Measurements from ENCODE around the gene WASHC4.

The WASHC4 gene

GRCh38 chr12:105138248-105138647, 30.7 kb downstream of the WASHC4 start:
- TF ChIP-seq POLR2AphosphoS5 (IDR thresholded peaks at IDR 0.05; ENCODE audit: low read depth, low read length): no peak
- TF ChIP-seq POLR2A (IDR thresholded peaks at IDR 0.05; ENCODE audit: low read depth, low read length): no peak
- TF ChIP-seq TAF1 (IDR thresholded peaks at IDR 0.05; ENCODE audit: borderline replicate concordance, low read depth, low read length): no peak
- DNase-seq (ENCODE audit: insufficient read length) (no peak), FAIRE-seq (no peak)

- TF ChIP-seq POLR2A (IDR thresholded peaks at IDR 0.05; ENCODE audit: low read depth, low read length) (no peak), POLR2AphosphoS5 (IDR thresholded peaks at IDR 0.05; ENCODE audit: low read depth, low read length) (no peak), TAF1 (IDR thresholded peaks at IDR 0.05; ENCODE audit: borderline replicate concordance, low read depth, low read length) (no peak)
- DNase-seq (ENCODE audit: insufficient read length) (no peak), FAIRE-seq (no peak)
These were observed 33.9 kb downstream of the WASHC4 start for GRCh38 chr12:105141320-105141922.

- FAIRE-seq (no peak), DNase-seq (ENCODE audit: insufficient read length) (no peak)
- TF ChIP-seq POLR2A (IDR thresholded peaks at IDR 0.05; ENCODE audit: low read depth, low read length) (no peak), POLR2AphosphoS5 (IDR thresholded peaks at IDR 0.05; ENCODE audit: low read depth, low read length) (no peak)
These were observed 34.7 kb downstream of the WASHC4 start for GRCh38 chr12:105142259-105142658.

GRCh38 chr12:105156260-105156659, 48.7 kb downstream of the WASHC4 start:
- no peak for TF ChIP-seq POLR2AphosphoS5 (IDR thresholded peaks at IDR 0.05; ENCODE audit: low read depth, low read length)
- TF ChIP-seq TAF1 (IDR thresholded peaks at IDR 0.05; ENCODE audit: borderline replicate concordance, low read depth, low read length): no peak
- TF ChIP-seq POLR2A (IDR thresholded peaks at IDR 0.05; ENCODE audit: low read depth, low read length): no peak
- no peak for FAIRE-seq

GRCh38 chr12:105157606-105158005, 50.1 kb downstream of the WASHC4 start:
- FAIRE-seq (no peak), DNase-seq (ENCODE audit: insufficient read length) (no peak)
- TF ChIP-seq POLR2A (IDR thresholded peaks at IDR 0.05; ENCODE audit: low read depth, low read length) (no peak), POLR2AphosphoS5 (IDR thresholded peaks at IDR 0.05; ENCODE audit: low read depth, low read length) (no peak), TAF1 (IDR thresholded peaks at IDR 0.05; ENCODE audit: borderline replicate concordance, low read depth, low read length) (no peak)

More at GRCh38 chr12:105156260-105156659, 48.7 kb downstream of the WASHC4 start:
- DNase-seq (ENCODE audit: insufficient read length): no peak

- no peak for TF ChIP-seq TAF1 (IDR thresholded peaks at IDR 0.05; ENCODE audit: borderline replicate concordance, low read depth, low read length)
- TF ChIP-seq POLR2AphosphoS5 (IDR thresholded peaks at IDR 0.05; ENCODE audit: low read depth, low read length): no peak
- TF ChIP-seq POLR2A (IDR thresholded peaks at IDR 0.05; ENCODE audit: low read depth, low read length): no peak
- no peak for DNase-seq (ENCODE audit: insufficient read length)
- FAIRE-seq: no peak
These were observed 51.3 kb downstream of the WASHC4 start for GRCh38 chr12:105158876-105159275.

GRCh38 chr12:105162174-105162573, 54.6 kb downstream of the WASHC4 start:
- DNase-seq (ENCODE audit: insufficient read length) (no peak), FAIRE-seq (no peak)
- TF ChIP-seq TAF1 (IDR thresholded peaks at IDR 0.05; ENCODE audit: borderline replicate concordance, low read depth, low read length) (no peak), POLR2AphosphoS5 (IDR thresholded peaks at IDR 0.05; ENCODE audit: low read depth, low read length) (no peak), POLR2A (IDR thresholded peaks at IDR 0.05; ENCODE audit: low read depth, low read length) (no peak)

- no peak for DNase-seq (ENCODE audit: insufficient read length)
- FAIRE-seq: no peak
- TF ChIP-seq TAF1 (IDR thresholded peaks at IDR 0.05; ENCODE audit: borderline replicate concordance, low read depth, low read length): no peak
- TF ChIP-seq POLR2A (IDR thresholded peaks at IDR 0.05; ENCODE audit: low read depth, low read length): no peak
- TF ChIP-seq POLR2AphosphoS5 (IDR thresholded peaks at IDR 0.05; ENCODE audit: low read depth, low read length): no peak
These were observed 56.5 kb downstream of the WASHC4 start for GRCh38 chr12:105164068-105164467.

- TF ChIP-seq POLR2AphosphoS5 (IDR thresholded peaks at IDR 0.05; ENCODE audit: low read depth, low read length) (no peak), TAF1 (IDR thresholded peaks at IDR 0.05; ENCODE audit: borderline replicate concordance, low read depth, low read length) (no peak), POLR2A (IDR thresholded peaks at IDR 0.05; ENCODE audit: low read depth, low read length) (no peak)
- DNase-seq (ENCODE audit: insufficient read length) (no peak), FAIRE-seq (no peak)
These were observed 59.2 kb downstream of the WASHC4 start for GRCh38 chr12:105166736-105167135.

- DNase-seq (ENCODE audit: insufficient read length): no peak
- TF ChIP-seq POLR2A (IDR thresholded peaks at IDR 0.05; ENCODE audit: low read depth, low read length) (no peak), TAF1 (IDR thresholded peaks at IDR 0.05; ENCODE audit: borderline replicate concordance, low read depth, low read length) (no peak), POLR2AphosphoS5 (IDR thresholded peaks at IDR 0.05; ENCODE audit: low read depth, low read length) (no peak)
- FAIRE-seq: no peak
These were observed 59.8 kb downstream of the WASHC4 start for GRCh38 chr12:105167346-105167745.

- FAIRE-seq (no peak), DNase-seq (ENCODE audit: insufficient read length) (no peak)
- TF ChIP-seq POLR2AphosphoS5 (IDR thresholded peaks at IDR 0.05; ENCODE audit: low read depth, low read length): no peak
- TF ChIP-seq TAF1 (IDR thresholded peaks at IDR 0.05; ENCODE audit: borderline replicate concordance, low read depth, low read length): no peak
- TF ChIP-seq POLR2A (IDR thresholded peaks at IDR 0.05; ENCODE audit: low read depth, low read length): no peak
These were observed 60.5 kb downstream of the WASHC4 start for GRCh38 chr12:105168006-105168405.

GRCh38 chr12:105170139-105170538, 62.6 kb downstream of the WASHC4 start:
- FAIRE-seq (no peak), DNase-seq (ENCODE audit: insufficient read length) (no peak)
- TF ChIP-seq POLR2A (IDR thresholded peaks at IDR 0.05; ENCODE audit: low read depth, low read length) (no peak), TAF1 (IDR thresholded peaks at IDR 0.05; ENCODE audit: borderline replicate concordance, low read depth, low read length) (no peak), POLR2AphosphoS5 (IDR thresholded peaks at IDR 0.05; ENCODE audit: low read depth, low read length) (no peak)
